ENCODE measurements around the gene UBE2J2.

Gene UBE2J2

DNA sequence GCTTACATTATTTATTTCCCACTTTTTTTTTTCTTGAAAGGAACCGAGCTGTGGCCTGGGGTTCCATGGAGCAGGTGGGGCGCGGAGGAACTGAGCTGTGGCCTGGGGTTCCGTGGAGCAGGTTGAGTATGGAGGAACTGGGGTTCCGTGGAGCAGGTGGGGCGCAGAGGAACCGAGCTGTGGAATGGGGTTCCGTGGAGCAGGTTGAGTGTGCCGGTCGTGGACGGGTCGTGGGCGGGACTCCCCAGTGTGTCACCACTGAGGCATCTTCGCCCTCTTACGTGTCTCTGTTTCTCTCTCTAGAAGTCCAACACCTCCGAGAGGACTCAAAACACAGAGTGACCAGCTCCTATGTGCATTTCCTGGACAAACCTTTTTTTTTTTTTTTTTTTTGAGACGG is 5.4 kb upstream of the UBE2J2 start:
- DNase-seq = no peak

DNA sequence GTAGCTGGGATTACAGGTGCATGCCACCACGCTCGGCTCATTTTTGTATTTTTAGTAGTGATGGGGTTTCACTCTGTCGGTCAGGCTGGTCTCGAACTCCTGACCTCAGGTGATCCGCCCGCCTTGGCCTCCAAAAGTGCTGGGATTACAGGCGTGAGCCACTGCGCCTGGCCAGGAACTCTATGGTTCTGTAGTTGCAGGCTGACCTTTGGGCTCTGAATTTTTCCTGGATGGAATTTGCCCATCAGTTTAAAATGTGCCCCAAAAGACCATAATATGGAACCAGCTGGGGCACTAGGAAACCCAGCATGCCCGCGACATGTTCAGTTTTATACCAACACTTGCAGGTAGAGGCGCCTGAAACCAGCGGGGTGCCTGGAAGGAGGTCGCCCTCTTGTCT is 5.0 kb upstream of the UBE2J2 start:
- DNase-seq = no peak

DNA sequence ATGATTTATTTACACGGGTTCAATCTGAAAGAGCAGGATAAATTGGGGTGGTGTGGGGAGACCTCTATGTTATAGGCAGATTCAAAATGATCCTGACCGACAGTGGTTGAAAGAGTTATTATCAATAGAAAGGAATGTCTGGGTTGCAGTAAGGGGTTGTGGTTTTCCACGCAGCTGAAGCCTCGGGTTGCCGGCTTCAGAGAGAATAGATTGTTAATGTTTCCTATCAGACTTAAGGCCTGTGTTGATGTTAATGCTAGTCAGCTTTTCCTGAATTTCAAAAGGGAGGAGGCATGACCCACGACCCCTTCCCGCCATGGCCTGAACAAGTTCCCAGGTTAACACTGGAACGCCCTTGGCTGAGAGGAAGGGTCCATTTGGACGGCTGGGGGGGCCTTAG is 2.2 kb upstream of the UBE2J2 start:
- DNase-seq = no peak

DNA sequence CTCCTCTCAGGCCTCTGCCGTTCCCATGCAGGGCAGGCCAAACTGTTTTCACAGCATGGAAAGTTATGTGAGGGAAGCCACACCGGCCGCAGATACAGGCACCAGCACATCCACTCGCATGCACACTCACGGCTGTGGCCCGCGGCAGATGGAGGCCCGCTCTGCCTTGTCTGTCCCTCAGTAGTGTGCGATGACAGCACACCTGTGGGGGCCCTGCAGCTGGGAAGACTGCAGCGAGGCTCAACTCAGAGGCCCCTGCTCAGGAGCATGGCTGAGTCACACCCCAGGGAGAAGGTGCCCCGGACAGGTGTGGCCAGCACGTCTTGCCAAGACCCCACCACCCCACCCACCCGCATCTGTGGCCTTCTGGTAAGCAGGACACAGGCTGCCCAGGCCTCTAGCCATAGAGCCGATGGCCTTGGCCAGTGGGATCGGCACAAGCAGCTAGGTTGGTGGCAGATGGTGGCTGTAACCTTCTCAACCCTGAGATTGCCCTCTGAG is 1.3 kb upstream of the UBE2J2 start:
- no peak for DNase-seq

DNA sequence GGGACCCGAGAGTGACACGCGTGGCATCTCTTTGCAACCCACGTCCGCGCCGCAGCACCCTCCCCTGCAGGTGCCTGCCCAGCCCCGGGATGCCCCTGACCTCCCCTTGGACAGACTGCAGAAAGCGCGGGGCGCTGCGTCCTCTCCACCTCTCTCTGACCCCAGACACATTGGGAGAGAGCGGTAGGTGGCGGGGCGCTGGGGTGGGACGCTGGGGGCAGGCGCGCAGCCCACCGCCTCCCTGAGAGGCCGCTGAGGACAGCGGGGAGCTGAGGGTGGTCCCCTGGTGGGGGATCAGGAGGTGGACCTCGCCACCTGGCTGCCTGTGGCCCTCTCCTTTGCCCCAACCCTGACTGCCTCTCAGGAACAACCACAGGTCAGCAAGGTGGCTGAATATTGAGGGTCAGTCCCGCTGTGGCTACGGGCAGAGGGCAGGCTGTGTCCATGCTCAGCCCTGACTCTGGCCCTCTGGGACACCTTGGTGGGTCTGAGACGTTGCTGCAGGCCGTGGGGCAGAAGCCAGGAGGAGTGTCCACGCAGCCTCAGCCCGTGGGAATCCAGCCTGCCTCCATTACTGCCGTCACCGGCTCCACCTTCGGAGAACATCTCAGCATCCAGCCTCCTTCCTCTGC is 761 bp upstream of the UBE2J2 start:
- DNase-seq = no peak

DNA sequence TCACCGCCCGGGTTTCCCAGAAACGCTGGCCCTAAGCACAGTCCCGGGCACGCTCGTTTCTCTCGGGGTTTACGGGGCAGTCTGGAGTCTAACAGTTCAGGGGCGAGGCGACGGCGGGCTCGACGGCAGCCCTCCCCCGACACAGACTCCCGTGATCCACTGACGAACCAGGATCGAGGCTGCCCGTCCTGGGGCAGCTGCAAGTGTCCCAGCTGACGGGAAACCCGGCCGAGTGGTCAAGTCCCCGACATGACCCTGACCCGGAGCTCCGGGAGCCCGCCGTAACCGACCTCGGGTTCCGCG is 494 bp downstream of the UBE2J2 start:
- DNase-seq = no peak

DNA sequence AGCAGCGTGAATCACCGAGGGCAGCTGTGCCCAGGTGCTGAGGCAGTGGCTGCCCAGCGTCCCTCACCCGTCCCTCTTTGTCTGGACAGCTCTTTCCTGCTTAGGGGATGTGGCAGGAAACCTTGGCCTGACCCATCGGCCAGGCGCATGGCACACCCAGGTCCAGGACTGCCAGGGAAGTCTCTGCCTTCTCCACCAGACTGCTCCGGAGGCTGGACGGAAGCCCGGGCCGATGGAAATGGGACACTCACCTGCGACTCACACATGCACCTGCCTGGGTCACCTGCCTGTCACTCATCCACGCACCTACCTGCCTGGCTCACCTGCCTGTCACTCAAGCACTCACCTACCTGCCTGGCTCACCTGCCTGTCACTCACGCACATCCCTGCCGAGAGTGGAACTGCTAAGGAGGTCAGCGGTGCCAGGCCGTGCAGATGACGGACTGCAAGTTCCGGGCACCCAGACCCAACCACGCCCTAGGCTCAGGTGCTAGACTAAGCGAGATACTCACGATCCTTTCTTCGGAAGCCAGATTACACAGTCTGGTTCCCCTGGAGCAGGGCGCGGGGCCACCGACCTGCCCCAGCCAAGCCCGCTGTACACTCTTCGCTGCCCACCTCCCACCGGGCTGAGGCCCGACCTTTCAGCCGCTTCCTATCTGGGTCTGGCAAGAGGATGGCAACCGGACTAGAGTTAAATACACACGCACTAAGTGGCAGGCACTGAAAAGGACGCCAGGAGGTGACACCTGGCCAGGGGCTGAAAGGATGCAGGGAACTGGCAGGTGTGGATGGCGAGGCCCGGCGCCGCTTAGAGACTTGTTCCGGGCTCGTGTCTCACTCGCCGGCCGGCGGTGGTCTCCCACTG is 1.1 kb downstream of the UBE2J2 start:
- DNase-seq = no peak

DNA sequence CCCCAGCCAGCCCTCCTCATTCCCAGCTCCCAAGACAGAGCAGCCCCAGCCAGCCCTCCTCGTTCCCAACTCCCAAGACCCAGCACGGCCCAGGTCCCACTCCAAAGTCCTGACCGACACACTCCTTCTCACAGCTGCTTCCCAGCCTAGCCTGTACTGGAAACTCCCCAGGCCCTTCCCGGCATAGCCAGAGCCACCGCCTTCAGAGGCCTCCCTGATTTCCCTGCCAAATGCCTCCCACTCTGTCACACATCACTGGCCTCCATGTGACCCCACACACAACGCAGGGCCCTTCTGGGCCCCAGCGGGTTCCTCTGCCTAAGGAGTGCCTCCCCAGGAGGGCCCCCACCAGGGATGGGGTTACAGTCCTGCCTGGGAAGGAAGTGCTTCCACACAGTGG is 2.8 kb downstream of the UBE2J2 start:
- DNase-seq = no peak

DNA sequence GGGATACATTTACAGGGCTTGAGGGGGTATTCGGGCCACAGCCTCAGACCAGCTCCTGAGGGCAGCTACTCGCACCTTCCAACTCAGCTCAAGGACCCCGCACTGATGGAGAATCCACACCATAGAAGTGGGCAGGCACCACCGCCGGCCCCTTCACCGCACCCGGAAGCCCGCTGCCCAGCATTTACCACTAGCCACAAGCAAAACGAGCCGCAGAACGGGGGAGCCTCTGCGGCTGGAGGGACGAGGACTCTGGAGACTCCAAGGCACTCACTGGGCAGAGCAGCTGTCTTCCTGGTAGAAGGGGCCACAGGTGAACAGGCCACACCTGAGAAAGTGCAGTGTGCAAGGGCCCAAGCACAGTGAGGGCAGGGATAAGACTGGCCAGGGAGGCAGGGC is 5.4 kb downstream of the UBE2J2 start:
- no peak for DNase-seq

DNA sequence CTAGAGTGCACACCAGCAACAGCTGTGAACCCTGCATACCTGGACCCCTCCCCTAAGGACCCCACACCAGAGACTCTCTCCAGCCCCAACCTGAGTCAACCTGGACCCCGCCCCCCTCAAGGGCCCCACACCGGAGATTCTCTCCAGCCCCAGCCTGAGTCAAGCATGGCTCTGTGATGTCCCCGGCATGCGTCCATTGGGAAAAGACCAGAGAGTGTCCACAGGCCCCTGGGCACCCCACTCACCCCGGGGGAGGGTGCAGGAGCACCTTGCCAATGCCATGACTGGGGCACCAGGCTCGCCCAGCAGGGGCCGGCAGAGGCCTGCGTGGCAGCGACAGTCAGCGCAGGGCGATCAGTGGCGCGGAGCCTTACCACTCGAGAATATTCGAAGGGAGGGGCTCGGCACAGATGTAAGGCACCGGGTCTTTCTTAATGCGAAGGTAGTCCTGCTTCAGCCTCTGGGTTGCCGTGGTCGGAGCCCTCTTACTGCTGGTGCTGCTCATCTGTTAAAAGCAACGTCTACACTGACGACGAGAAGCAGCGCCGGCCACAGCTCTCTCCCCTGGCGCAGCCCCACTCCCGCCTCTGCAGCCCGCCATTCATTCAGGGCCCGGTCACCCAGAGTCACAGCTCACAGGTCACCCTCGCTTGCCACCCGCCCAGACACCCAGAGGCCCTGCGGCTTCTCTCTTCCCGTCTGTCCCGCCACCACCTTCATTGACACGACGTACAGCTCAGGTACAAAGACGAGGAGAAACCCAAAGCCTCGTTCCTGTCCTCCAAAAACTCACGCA is 6.0 kb downstream of the UBE2J2 start:
- no peak for DNase-seq

DNA sequence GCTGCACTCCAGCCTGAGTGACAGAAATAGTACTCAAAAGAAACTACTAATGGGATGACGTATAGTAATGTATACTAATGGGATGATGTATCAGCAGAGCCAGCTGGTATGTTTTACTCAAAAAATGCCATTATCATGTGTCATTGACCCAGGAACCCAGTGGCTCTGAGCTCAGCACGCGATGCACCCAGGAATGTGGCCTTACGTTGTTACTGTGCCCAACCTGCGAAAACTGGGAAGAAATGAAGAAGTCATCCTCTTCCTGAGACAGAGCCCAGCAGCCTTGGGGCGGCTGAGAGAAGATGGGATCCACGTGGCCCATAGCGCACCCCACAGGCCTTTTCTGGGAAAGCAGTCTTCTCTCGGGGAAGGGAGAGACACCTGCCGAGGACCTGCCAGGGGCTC is 8.8 kb downstream of the UBE2J2 start:
- no peak for DNase-seq

DNA sequence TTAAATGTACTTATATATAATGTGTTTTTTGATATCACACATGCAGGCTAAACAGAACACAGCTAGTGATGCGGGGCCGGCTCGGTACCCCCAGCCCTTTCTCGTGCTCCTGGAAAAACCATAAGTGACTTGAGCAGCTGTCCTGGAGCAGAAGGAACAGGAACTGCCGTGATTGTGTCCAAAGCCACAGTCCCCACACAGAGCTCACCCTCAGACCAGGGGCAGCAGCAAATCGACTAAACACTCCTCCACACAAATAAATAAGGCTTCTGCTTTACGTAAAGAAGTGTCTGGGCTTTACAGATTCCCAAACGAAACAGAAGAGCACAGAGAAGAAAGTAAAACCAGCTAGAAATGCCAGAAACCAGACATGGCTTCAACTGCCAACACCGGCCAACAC is 9.6 kb downstream of the UBE2J2 start:
- DNase-seq = no peak

DNA sequence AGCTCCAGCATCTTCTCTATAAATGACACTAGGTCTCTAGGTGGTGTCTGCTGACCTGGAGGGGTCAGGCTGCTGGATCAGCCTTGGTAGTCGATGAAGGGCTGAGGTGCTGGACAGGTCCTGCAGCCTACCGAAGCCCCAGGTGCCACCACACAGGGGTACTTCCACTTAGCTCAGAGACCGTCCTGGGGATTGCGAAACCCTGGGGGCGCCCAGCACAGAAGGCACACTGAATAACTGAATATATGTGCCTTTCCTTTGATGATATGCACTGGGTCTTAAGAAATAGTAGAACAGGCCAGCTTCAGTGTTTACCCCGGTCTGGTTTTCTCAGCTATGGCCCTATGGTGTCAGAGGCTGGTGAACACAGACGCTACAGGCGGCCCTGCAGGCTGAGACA is 10.9 kb downstream of the UBE2J2 start:
- DNase-seq = no peak

DNA sequence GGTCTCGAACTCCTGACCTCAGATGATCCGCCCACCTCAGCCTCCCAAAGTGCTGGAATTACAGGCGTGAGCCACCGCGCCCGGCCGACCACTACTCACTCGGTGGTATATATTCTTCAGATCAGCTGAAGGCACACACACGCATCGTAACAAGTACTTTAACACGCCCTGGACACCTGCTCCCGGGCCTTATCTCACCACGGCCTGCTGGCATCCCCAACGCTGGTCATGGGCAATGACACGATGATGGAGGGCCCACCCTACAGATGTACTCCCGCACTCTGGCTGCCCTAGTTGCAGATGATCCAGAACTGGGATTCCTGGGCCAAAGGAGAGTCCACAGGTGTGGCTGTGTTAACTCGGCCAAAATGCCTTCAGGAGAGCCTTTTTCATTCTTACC is 11.6 kb downstream of the UBE2J2 start:
- no peak for DNase-seq

DNA sequence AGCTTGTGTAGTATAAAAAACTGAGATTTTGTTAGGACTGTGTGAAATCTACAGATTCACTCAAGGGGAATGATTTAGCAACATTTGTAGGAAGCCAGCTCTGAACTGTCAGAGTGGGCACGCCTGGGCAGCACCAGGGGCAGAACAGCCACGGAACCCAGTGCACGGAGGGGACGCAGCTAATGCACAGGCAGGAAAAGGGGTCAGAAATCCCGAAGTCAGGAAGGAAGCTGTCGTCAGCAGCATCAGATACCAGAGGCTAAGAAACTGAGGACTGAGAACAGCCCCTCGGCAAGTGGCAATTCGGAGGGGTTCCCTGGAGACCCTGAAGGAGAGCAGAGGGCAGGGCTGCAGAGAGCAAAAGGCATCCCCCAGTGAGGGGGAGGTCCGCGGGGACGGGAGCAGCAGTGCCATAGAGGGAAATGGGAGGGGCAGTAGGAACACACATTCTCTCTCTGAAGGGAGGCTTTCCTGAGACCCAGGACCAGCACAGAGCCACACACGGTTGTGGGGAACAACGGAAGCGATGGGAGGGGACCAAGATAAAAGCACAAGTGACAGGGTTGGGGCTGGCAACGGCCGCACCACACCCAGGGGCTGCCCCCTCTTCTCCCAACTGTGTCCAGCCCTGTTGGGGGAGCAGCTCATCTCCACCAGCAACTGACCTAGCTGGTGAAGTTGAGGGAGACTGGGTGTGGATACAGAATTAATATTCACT is 12.7 kb downstream of the UBE2J2 start:
- no peak for DNase-seq

DNA sequence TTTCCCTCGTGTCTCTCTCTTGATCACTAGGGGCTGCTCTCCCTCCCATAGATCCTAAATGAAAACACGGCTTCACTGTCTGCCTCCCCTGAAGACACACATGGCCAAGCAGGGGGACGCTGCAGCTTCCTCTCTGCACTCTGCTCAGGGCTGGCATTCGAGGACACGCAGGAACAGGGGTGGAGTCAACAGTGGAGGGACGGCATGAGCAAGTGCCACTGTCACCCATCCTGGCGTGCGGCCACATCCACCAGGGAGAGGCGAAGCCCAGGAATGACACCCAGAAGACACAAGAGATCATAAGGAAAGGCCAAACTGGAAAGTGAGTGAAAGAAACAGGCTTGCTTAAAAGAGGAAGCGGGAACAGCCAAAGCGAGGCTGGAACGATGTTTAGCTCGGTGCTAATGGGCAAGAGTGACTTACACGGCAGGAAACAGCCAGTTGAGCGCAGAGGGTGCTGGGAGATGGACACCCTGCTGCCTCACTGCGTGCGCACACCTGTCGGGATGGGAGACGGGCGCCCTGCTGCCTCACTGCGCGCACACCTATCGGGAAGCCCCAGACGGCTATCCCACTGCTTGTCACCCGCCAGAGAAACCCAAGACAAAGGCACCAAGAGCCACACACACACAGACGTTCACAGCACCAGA is 13.6 kb downstream of the UBE2J2 start:
- no peak for DNase-seq

DNA sequence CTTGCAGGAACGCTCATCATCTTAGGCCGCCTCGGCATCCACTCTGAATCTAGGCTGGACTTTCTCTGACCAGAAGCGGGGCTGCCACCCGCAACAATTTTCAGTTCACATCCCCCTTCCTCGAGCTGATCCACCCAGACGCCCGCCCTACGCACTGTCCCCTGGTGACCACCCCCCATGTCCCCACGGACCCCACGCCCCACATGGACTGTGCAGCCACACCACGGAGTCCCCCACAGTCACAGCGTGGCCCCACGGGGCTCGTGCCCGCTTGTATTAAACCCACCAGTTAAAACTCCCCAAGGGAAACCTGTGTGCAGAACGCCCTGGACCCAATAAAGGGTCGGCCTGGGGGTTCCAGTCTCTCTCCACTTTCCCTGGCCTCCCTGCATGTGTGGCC is 14.1 kb downstream of the UBE2J2 start:
- DNase-seq = no peak

DNA sequence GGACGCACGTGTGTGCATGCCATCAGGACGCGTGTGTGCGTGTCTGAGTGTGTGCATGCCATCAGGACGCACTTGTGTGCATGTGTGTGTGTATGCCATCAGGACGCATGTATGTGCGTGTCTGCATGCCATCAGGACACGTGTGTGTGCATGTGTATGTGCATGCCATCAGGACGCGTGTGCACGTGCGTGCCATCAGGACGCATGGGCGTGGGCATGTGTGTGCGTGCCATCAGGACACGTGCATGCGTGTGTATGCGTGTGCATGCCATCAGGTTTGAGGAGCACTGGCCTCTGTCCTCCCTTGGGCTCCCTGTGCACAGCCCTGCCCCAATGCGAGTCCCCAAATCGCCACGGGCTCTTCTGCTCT is 14.6 kb downstream of the UBE2J2 start:
- DNase-seq = no peak

DNA sequence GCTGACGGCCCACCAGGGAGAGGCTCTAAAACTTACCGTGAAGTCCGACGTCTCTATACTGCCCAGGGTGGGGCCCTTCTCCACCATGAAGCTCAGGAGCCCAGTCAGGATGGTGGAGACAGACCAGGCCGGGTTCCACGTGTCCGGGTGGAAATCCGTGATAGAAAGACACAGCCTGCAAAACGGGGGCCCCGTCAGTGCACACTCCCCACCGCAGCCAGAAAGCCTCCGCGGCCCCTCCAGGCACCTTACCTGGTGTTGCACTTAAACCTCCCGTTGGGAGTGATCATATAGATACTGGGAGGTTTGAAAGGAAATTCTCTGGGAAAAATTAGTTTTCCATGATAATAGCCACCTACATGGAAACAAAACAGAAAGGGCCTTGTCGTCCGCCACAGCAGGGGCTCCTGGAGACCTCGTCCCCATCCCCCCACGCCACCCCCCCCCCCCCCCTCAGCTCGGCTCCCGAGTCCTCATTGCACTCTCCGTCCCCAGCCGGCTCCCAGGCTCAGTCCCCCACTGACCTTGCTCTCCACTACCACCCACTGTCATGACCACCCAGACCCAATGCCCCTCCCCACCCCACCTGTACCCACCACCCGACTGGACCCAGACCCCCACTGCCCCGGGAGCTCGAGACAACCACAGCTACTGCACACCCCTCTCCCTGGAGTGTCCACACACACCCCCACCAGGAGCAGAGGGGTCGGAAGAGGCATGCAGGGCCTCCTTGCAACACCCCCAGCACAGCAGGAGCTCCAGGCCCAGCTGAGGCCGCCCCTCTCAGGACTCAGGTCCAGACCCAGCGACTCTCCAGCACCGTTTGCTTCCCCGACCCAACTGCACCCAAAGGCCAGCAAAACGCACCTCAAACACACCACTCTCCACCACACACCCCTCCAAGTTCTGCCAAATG is 16.4 kb downstream of the UBE2J2 start:
- DNase-seq = no peak

DNA sequence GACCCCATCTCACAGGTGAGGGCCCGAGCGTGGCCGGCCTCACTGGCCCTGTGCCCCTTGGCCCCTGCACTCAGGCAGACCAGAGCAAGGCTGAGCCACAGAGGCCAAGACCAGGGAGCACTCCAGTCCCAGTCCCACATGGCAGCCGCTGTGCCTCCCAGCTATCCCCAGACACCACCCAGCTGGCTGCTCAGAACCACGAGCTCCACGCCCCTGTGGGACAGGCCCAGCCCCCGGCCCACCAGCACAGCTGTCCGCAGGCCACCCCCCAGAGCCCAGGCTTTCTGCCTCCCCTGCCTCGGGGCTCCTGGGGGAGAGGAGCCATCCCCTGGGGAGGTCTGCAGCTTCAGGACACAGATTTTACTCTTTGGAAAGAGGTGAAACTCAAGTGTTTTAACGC is 18.0 kb downstream of the UBE2J2 start:
- no peak for DNase-seq

DNA sequence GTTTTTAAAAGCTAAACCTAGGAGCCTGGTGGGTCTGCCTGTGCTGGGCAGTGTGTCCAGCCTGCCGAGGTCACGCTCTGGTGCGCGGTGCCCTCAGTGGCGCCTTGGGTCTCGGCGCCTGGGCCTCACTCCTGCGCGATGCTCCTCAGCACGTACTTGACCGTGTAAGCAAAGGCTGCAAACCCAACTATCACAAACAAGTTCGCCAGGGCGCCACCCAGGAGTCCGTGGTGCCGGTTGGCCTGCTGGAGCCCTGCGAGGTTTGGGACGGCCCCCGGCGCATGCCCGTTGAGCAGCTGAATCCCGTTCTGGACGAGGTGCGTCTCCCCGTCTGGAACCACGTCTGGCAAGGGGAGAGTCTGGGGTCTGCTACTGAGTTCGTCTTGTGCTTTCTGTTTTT is 18.6 kb downstream of the UBE2J2 start:
- no peak for DNase-seq

DNA sequence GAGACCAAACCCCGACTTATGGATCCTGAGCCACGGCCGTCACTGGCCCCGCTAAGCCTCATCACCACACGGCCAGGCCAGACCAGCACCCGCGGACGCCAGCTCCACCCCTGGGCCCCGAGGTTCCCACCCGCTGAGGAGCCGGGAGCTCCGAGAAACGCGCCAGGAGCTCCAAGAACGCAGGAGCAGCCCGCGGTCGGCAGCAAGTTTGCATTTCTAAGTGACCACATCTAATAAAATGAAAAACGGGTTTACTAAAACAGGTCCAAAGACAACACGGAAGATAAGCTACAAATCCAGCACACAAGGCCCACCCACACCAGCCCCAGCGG is 19.0 kb downstream of the UBE2J2 start:
- DNase-seq = no peak

Measured in NCI-H1436 treated with DMSO at 0.1 percent for 48 hours (cell line).